ENCODE measurements around the gene LDLRAD3.

DNA sequence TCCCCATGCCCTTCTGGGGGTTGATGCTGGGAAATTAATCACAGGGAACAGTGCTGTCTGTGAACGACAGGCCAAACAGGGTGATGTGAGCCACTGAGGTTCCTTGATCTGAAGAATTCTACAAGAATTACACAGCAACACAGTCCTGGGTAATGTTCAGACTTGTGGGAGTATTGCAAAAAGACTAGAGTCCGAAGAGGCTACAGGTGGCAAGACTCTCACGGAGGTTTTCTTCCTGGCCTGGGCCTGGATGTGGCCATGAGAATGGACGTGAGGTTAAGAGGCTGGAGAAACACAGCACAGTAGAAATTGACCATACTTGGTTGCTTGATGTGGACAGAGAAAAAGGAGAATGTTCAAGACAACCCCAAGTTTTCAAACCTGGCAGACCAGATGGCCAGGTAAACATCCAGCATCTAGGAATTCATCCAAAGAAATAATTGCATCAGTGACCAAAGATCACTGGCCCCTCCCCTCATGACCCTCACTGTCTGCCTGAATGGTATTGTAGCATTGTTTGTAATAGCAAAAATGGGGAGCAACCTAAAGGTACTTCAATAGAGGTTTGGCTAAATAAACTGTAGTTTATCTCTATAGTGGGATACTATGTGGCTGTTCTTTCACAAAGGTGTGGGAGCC lies 274.5 kb downstream of the LDLRAD3 start:
- TF ChIP-seq, protein P1, sequence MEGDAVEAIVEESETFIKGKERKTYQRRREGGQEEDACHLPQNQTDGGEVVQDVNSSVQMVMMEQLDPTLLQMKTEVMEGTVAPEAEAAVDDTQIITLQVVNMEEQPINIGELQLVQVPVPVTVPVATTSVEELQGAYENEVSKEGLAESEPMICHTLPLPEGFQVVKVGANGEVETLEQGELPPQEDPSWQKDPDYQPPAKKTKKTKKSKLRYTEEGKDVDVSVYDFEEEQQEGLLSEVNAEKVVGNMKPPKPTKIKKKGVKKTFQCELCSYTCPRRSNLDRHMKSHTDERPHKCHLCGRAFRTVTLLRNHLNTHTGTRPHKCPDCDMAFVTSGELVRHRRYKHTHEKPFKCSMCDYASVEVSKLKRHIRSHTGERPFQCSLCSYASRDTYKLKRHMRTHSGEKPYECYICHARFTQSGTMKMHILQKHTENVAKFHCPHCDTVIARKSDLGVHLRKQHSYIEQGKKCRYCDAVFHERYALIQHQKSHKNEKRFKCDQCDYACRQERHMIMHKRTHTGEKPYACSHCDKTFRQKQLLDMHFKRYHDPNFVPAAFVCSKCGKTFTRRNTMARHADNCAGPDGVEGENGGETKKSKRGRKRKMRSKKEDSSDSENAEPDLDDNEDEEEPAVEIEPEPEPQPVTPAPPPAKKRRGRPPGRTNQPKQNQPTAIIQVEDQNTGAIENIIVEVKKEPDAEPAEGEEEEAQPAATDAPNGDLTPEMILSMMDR (IDR thresholded peaks at IDR 0.05; ENCODE audit: low read depth, low read length): no peak
- no peak for TF ChIP-seq EZH2phosphoT487 (IDR thresholded peaks at IDR 0.05; ENCODE audit: low read depth)
